A172 (cell line): ENCODE measurements around the gene HIP1. TPM values are rescaled to one million over a fixed set of nuclear protein-coding genes. Genes with fewer than 3 reads are reported as not detected.
"Not testable (repeated sequence)": the region's sequence is repeated elsewhere in the genome, so short reads cannot be mapped to it uniquely, and the experiment has no call there.

Experiments used
- DNase-seq: peaks from one replicate; pipeline ENCODE4 v3.0.0-alpha.2; 2015; ENCODE audit warnings: low spot score
- total RNA-seq: library from RNA; depleted of rRNA; stranded (reverse); fragments of >200 nt; shearing (Covaris generic); gene quantifications from 2 replicates; pipeline ENCODE4 v1.2.3, GENCODE V29; 2014

HIP1 gene
- total RNA-seq, 1 experiment from 2014 or later = 29.3 TPM

DNA sequence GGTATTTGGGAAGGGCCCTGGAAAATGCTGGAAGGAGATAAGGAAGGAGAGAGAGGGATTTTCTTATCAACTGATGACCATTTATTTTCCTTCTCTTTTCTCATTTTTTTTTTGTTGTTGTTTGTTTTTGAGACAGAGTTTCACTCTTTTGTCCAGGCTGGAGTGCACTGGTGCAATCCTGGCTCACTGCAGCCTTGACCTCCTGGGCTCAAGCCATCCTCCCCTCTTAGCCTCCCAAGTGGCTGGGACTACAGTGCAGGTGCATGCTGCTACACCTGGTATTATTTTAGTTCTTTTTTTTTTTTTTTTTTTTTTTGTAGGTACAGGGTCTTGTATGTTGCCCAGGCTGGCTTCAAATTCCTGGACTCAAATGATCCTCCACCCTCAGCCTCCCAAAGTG, 52.2 kb downstream of the HIP1 start:
- DNase-seq = no peak

- DNase-seq = not testable (repeated sequence)
These were observed 56.7 kb downstream of the HIP1 start for GRCh38 chr7:75682052-75682451.

GRCh38 chr7:75679060-75679459, 59.7 kb downstream of the HIP1 start:
- DNase-seq = no peak

DNA sequence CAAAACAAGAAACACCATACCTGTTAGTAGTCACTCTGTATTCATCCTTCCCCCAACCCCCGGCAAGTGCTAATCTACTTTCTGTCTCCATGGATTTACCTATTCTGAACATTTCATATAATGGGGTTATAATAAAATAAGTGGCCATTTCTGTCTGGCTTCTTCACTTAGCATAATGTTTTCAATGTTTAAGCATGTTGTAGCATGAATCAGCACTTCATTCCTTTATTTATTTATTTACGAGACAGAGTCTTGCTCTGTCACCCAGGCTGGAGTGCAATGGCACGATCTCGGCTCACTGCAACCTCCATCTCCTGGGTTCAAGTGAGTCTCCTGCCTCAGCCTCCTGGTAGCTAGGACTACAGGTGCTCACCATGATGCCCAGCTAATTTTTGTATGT, 69.2 kb downstream of the HIP1 start:
- no peak for DNase-seq

DNA sequence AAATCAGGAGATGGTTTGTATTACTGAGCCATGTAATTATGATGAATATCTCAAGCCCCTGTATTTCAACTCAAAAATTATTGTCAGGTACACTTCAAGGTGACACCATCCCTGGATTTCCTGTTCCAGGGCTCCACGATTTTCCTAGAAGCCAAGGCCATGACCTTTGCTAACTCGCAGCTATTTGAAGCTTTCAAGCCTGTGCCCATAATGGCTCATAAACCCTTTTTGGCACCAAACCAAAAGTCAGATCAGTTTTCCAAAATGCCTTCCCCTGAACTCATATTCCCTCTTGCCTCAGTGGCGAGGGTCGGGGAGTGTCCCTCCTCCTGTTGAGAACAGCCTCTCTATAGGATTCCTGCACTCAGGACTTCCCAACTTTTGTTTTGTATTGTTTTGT, 70.8 kb downstream of the HIP1 start:
- no peak for DNase-seq

- DNase-seq = no peak
These were observed 75.3 kb downstream of the HIP1 start for GRCh38 chr7:75663302-75663907.

- DNase-seq = no peak
These were observed 76.0 kb downstream of the HIP1 start for GRCh38 chr7:75662579-75663301.

DNA sequence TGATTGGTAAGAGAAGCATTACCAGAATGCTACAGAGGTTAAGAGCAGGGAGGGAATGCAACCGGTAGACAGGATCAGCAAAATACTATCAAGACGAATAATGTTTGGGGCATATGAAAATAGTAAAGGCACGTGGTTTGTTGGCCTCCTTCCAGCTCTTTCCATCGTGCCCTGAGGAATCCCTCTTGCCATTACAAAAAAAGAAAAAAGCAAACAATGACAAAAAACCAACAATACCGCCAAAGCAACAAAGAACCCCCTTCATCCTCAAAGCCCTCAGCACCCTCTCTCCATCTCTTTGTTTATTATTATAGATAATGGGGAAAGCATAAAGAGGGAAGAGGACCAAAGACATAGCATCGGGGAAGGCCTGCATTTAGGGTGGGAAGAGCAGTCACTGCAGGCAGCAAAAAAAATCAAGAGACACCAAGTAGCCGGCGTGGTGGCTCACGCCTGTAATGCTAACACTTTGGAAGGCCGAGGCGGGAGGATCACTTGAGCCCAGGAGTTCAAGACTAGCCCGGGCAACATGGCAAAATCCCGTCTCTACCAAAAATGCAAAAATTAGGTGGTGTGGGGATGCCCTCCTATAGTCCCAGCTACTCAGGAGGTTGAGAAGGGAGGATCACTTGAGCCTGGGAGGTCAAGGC, 78.0 kb downstream of the HIP1 start:
- DNase-seq = no peak

- DNase-seq = peak; percentile 38
These were observed 79.9 kb downstream of the HIP1 start for GRCh38 chr7:75658802-75659201.

DNA sequence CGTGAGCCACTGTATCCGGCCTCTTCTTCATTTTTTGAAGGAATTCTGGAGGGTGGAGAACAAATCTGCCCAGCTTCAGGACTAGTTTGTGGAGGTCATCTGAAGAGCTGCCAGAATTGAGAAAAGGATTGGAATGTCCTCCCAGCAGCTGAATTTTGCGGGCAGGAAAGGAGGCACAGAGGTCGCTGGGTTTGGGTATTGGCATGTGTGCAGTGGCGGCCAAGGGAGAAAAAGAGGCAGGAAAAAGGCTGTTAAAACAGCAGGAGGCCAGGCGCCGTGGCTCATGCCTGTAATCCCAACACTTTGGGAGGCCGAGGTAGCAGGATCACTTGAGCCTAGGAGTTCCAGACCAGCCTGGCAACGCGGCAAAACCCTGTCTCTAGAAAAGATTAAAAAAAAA, 80.4 kb downstream of the HIP1 start:
- peak; percentile 84 for DNase-seq

DNA sequence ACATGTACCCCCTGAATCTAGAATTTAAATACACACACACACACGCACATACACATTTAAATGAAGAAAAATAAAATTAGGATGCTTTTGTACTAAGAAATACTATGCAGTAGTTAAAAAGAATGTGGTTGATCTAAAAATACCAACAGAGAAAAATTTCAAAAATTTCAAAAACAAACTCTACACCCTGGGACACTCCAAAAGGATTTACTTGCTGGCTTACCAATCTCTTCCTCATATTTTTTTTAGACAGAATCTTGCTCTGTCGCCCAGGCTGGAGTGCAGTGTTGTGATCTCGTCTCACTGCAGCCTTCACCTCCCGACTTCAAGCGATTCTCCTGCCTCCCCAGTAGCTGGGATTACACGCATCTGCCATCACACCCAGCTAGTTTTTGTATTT, 80.9 kb downstream of the HIP1 start:
- DNase-seq = peak; percentile 52

DNA sequence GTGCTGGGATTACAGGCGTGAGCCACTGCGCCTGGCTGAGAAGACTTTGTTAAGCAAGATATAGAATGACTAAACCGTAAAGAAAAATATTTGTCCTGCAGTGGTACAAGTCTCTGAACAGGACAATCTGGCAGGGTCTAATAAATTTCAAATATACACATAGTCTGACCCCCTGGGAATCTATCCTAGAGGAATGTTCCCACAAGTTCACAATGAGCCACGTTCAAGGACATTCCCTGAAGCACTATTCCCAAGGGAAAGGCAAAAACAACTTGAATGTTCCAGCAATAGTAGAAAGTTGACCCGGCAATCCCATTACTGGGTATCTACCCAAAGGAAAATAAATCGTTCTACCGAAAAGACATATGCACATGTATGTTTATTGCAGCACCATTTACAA, 82.0 kb downstream of the HIP1 start:
- DNase-seq = no peak

GRCh38 chr7:75655536-75655935, 83.2 kb downstream of the HIP1 start:
- no peak for DNase-seq

GRCh38 chr7:75654855-75655254, 83.9 kb downstream of the HIP1 start:
- DNase-seq = no peak

GRCh38 chr7:75653651-75654050, 85.1 kb downstream of the HIP1 start:
- DNase-seq = no peak

DNA sequence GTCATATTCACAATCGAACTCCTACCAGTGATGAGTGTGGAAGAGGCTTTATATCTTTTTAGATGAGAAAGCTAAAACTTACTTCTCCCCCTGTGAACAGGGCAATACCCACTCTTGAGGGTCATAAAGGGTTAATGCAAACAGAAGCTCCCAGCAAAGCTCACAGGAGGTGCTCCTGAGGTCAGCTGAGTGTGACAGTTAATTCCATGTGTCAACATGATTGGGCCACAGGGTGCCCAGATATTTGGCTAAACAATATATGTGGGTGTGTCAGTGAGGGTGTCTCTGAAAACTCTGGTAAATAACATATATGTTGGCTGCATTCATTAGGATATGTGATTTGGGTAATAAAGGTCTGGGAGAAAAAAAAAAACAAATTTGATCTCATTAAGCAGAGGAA, 86.0 kb downstream of the HIP1 start:
- DNase-seq = no peak

DNA sequence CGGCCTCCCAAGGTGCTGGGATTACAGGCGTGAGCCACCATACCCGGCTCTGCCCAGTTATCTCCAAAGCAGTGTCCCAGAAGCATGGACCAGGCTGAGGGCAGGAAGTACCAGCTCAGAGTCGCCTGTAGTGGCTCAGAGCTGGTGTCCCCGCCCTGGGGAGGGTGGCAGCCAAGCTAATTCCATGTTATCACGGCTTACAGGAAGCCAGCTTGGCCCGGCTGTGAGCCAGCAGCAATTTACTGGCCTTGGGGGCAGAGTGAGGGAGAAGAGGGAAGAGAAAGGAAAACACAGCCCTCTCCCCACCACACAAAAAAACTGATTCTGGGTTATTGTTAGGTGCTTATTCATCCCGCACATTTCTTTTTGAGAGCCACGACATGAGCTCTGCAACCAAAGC, 88.1 kb downstream of the HIP1 start:
- peak; percentile 56 for DNase-seq

- DNase-seq = no peak
These were observed 88.7 kb downstream of the HIP1 start for GRCh38 chr7:75650062-75650461.

DNA sequence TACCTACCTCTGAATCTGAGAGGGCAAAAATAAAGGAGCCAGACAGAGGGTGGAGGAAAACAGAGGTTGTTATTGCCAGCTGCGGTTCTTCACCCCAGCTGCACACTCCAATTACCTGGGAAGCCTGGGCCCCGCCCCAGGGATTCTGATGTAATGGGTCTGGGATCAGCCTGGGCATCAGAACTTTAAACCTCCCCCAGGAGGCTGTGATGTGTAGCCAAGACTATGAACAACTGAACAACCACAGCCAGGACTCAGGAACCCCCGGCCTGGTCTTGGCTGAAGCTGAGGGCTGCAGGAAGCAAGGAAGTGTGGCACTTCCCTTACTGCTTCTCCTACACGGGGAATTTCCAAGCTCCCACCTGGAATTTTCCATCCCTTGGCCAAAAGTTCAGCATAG, 89.3 kb downstream of the HIP1 start:
- peak; percentile 46 for DNase-seq

GRCh38 chr7:75647709-75648438, 90.9 kb downstream of the HIP1 start:
- no peak for DNase-seq

GRCh38 chr7:75646571-75647102, 92.1 kb downstream of the HIP1 start:
- no peak for DNase-seq

DNA sequence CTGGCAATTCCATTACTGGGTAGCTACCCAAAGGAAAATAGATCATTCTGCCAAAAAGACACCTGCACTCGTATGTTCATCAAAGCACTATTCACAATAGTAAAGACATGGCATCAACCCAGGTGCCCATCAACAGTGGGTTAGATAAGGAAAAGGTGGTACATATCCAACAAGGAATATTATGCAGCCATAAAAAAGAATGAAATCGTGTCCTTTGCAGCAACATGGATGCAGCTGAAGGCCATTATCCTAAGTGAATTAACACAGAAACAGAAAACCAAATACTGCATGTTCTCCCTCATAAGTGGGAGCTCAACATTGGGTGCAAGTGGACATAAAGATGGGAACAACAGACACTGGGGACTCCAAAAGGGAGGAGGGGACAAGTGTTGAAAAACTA, 93.2 kb downstream of the HIP1 start:
- DNase-seq = no peak
